Measurements from ENCODE around the gene PYGL. TPM values are rescaled to one million over a fixed set of nuclear protein-coding genes. Genes with fewer than 3 reads are reported as not detected.
"Not testable (repeated sequence)": the region's sequence is repeated elsewhere in the genome, so short reads cannot be mapped to it uniquely, and the experiment has no call there.

Gene PYGL
- 39.4 TPM for polyA plus RNA-seq (ENCODE audit: insufficient read length)

GRCh38 chr14:50943943-50944646 is at the start of gene PYGL:
Gene PYGL (minus strand): TSS chr14:50944483. CDS start chr14:50944403, 80 bp downstream.
- DNase-seq: peak; percentile 74

DNA sequence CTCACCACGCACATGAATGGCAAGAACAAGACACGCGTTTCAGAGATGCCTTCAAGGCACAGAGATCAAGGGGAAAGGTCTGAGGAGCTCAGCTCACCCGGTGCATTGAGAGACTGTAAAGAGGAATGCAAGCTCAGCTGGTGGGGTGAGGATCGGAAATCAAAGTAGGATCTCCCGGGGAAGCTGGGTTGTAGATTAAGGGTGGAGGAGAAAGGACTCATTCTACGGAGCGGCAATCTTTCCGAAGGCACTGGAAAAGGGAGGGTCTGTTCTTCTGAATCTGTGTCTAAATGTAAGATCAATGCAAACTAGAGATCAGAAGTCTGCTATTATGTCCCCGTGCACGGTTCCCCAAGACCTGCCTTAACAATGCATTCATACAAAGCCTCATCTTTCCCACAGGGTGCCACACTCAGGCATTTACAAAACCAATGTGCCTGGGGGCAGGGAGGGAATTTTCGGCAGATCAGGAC is 41.6 kb upstream of the PYGL start:
- no peak for DNase-seq

GRCh38 chr14:50985124-50985858 is 41.0 kb upstream of the PYGL start:
- no peak for DNase-seq

DNA sequence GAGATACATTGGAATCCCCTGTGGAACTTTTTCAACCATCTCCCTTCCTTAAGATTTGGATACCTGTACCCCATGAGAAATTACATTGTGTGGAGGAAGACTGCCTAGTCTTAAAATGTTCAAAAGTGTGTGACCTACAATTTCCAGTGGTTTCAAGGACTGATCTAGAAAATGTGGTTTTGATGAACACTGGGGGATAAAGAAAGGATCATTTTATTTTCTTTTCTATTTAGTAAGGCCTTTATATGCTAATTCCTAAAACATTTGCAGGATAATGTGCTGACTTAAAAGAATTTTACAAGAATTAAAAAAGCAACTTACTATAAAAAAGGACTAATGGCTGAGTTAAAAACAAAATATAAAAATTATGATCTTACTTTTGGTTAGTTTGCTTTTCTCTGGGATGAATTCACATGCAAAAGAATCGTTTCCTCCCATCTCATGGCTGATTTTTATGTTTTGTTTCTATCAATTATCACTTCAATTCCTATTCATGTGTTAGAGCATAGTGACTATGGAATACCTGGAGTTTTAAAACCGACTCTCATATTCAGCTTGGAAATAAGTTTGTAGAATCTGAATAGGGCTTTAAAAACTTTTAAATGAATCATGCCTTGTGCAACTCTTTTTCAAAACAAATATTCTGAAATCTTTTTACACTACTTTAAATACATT is 39.9 kb upstream of the PYGL start:
- no peak for DNase-seq

DNA sequence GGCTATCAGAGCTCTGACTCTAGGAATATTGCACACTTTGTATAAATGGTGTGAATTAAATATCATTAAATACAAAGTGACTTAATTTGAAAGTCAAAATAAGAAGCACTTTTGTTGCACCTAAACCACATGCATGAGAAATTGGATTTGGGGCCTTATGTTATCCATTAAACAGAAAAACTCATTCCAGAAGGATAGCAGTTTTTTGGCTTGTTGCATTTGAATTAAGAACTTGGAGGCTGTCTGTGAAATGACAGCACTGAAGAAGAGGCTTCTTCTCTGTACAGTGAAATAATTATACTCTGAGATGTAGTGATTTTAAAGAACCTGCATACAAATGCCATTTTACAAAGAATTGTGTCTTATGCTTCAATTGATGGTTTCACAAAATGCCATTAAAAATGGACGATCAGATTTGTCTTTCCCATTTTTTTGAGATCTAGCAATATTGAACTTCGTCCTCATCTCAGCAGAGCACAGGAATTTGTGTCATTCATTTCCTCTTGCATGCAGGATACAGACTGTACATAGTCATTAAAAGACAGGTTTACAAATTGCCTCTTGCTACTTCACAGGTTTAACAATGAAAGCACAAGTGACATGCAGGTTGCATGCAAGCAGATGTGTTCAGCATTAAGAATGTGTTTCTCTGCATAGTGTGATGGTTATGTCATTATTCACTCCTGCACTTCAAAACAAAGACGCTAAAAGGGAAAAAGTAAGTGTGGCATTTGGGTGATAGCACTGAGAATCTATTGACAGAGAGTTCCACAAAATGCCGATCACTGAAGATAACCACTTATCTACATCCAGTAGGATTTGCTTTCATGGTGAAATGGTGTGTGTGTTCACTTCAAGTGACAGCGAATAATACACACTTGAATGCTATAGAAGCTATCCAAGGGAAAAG is 35.9 kb upstream of the PYGL start:
- no peak for DNase-seq

DNA sequence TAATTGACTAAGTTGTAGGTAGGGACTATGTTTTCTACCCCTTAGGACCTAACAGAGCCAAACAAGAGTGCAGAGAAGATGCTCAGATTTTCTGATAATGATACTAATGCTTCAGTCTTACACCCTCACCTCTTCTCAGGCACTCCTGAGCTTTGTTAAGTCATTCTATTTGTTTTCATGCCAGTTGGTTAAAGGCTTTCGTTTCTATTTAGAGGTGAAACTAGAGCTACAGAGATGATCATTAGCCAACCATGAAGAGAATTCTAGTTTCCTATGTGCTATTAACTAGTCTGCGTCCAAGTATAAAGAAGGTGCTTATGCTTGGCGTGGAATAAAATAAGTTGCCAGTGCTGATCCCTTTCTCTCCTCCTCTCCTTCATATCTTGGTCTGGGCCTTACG is 34.6 kb upstream of the PYGL start:
- DNase-seq: no peak

DNA sequence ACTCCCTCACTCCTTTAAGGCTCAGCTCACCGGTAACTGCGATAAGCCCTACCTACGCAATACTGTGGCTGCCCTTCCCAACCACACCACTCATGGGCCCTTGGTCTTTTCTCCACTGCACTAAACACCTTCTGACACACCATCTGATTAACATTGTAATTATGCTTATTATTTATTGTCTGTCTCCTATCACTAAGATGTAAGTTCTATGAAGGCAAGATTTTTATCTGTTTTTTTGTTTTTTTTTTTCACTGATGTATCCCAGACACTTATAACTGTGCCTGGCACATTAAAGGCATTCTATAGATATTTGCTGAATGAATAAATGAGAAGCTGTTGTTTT is 34.2 kb upstream of the PYGL start:
- no peak for DNase-seq

DNA sequence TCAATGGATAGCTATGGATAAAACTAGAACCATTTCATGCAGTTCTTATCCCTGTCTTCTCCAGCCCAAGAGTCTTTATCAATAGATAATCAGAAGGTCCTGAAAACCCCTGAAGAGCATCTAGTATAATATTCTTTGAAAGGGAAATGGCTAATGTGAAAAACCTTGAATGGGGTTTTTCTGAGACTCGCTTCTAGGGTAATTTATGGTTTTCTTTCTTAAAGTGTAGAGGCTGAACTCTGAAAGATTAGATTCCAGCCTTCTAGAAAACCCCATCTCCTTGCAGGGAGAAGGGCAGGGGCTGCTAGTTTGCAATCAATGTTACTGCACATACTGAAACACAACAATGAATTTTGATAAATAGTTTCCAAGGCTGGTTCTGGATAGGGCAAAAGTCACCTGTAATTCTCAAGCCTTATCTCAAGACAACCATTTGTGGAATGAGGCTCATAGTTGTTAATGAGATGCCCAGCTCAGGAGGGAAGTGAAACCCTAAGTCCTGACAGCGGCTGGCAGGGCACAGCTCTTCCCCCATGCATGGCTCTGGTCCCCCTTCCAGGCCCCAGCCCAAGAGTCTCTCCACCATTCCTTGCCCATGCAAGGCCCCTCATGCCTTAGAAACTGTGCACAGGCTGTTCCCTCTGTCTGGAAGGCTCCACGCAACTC is 33.7 kb upstream of the PYGL start:
- DNase-seq: no peak

- no peak for DNase-seq
Measured at GRCh38 chr14:50974118-50974517, 29.8 kb upstream of the PYGL start.

DNA sequence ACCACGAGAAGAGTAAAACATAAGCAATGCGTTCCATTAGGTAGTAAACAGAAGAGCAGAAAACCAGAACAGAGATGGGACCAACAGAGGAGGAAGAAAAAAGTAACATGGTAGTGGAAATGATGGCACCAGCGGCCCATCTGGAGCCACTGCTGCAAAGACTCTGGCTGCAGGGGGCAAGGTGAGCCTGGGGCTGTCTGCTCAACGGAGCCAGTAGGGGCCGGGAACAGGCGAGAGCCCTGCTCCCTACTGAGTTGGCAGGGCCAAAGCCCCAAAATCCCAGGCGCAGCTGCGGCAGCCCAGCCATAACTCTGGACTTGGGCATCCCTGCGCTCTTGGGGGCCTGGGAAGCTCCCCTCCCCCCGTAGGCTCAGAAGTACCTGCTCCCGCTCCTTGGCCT is 28.5 kb upstream of the PYGL start:
- DNase-seq: no peak

DNA sequence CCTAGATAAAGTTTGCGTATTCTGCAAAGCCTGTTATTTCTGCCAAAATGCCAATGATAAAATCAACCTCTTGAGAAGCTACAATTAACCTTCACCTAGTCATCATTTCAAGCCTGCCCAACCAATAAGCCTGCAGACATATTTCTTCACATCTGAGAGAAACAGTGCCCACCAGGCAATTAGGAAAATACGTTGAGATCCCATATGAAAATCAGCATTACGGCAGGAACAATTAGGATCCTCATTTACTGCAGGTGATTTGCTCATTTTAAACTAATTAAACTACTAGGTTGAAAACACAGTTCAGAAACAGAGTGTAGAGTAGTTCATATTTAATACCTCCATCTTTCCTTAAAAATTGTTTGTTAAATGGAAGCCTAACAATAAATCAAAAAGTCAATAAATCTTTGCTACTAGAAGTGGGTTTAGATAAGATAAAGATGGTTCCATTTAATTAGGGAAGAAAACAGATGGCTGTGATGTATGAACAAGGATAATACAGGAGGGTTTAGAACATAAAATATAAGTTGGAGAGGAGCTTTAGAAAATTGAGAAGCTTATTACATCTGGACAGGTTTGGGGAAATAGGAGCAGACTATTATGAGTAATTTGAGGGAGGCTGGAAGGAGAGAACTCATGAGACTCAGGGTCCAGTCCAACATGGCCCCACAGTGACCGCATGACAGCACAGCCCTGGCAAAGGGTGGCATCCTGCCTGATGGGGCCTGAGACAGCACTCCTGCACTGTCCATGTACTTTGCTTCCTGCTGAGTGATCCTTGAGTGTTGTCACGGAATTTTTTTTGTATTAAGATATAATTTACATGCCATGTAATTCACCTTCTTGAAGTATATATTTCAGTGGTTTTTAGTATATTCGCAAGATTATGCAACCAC is 26.9 kb upstream of the PYGL start:
- no peak for DNase-seq

DNA sequence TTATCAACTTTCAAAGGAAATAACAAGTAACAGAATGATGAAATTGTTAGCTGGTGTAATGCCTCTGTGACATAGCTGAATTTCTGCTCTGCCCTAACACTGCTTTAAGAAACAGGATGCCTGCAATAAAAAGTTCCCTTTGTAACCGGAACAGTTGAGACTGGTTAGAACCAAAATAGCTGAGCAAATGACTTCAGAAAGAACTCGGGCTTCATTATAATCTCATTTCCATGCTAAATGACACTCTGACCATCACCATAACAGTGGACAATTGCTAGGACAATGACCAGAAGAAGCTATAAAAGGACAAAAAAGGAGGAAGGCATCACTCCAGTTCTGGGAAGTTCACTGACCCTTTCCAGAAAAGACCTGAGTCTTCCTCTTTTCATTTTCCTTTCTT is 23.5 kb upstream of the PYGL start:
- no peak for DNase-seq

DNA sequence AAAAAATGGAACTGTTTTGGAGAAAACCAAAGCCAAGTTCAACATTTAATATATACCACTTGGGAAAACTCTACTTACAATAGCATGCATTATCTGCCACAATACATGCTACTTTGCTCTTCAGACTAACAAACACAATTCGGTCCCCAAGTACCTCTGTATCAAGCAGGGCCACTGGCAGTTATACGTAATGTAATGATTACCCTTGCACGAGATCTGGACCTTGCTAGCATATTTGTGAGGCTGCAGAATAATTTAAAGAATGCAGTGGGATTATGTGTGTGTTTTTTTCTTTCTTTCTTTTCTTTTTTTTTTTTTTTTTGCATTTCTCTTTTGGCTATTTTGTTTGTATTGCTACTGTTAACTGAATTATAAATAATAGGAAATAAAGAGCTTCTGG is 22.8 kb upstream of the PYGL start:
- DNase-seq: no peak

GRCh38 chr14:50964683-50965390 is 20.6 kb upstream of the PYGL start:
- DNase-seq: peak; percentile 59

DNA sequence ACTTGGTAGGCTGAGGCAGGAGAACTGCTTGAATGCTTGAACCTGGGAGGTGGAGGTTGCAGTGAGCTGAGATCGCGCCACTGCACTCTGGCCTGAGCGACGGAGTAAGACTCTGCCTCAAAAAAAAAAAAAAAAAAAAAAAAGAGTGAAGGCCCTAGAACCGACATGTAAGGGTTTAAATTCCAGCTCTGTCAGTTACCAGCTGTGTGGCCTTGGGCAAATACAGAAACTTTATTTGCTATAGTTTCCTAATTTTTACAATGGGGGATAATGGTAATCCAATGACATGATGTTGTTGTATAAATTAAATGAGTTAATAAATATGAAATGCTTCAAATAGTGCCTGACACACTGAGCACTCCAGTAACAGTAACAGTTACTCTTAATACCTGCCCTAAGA is 19.6 kb upstream of the PYGL start:
- no peak for DNase-seq

GRCh38 chr14:50961605-50962221 is 17.4 kb upstream of the PYGL start:
- DNase-seq: peak; percentile 67

DNA sequence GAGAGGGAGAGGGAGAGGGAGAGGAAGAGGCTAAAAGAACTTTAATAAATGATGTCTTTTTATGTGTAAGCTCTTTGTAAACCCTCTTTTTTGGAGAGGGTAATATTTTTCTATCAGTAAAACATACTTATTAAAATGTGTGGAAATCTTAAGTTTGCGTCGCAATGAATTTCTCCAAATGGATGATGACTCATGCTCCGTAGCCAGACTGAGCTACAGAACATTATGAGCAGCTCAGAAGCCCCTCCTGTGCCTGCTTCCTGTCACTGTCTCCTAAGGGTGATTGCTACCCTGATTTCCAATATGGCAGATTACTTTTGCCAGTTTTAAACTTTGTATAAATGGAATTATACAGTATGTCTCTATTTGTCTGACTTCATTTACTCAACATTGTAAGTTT is 13.0 kb upstream of the PYGL start:
- no peak for DNase-seq

- DNase-seq: not testable (repeated sequence)
Measured at GRCh38 chr14:50956421-50956820, 12.1 kb upstream of the PYGL start.

GRCh38 chr14:50955373-50956043 is 11.2 kb upstream of the PYGL start:
- DNase-seq: peak; percentile 37
